HG02642 (cell line): ENCODE measurements around the gene PIK3CG.
A peak's percentile ranks its signal among the peaks of the same experiment; 100 is the strongest.
"Not testable (repeated sequence)": the region's sequence is repeated elsewhere in the genome, so short reads cannot be mapped to it uniquely, and the experiment has no call there.

ENCODE experiments used
- ATAC-seq: cut with Tn5 transposase; IDR thresholded peaks from one replicate; pipeline ENCODE4 v1.9.1; 2021; ENCODE audit warnings: mild to moderate bottlenecking; ENCODE audit not compliant: unreplicated experiment, poor library complexity

PIK3CG gene

DNA sequence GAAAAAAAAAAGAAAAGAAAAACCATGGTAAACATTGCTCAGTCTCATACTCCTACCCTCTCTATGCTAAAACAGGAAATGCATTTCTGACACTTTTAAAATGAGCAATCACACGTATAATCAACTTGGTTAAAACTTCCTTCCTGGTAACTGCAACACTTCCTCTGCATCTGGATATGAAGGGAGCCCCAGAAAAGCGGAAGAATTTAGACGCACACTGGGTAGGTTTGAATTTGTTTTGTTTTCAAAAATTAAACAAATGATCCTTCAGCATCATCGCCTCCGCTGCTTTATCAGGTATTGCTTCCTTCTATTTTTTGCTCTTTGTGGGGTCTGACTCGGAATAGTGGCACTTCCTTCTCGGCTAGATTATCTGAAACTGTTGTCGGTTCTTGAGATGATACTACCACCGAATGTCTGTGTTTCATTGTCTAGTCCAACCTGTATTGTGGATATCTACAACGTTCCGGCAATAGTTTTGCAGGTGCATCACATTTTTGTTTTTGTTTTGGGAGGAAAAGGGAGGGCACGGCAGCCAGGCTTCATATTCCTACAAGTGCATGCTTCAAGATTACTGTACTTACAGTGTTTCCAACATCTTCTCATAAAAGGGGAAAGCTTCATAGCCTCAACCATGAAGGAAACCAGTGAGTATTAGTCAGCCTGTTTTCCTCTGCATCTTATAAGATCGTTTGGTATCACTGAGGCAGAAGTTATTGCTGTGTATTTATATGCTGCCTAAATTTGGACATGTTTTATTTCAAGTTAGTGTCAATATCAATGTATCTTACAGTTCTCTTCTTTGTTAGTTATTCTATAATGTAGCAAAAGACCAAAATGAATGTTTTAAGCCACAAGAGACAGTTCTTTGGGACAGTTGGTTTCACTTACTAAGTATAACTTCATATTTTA lies at the start of gene PIK3CG:
PIK3CG (plus strand) TSS at position 153 of the 912 bp plus-strand sequence. CDS start 2,280 bp downstream, outside the sequence.
- ATAC-seq: peak; percentile 62

GRCh38 chr7:106817098-106817497 lies 48.0 kb upstream of the PIK3CG start:
- ATAC-seq: no peak

- no peak for ATAC-seq
Observed at GRCh38 chr7:106818736-106819135, 46.3 kb upstream of the PIK3CG start.

DNA sequence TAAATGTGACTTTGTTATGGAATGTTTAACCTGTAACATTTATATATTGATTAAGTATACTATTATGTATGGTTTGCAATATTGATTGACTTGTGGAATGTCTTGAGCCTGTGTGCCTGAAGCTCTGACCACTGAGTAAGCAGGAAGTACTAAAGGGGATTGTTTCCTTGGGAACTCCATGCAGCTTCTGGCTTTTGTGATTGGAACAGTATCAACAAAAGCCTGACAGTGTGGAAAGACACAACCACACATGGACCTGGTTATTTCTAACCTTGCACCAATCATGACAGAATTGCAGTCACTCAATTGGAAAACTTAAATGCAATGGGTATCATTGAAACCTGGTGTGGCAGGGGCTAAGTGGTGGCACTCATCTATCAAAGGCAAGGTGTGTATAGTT lies 45.5 kb upstream of the PIK3CG start:
- no peak for ATAC-seq

- no peak for ATAC-seq
Observed at GRCh38 chr7:106820321-106821217, 44.5 kb upstream of the PIK3CG start.

DNA sequence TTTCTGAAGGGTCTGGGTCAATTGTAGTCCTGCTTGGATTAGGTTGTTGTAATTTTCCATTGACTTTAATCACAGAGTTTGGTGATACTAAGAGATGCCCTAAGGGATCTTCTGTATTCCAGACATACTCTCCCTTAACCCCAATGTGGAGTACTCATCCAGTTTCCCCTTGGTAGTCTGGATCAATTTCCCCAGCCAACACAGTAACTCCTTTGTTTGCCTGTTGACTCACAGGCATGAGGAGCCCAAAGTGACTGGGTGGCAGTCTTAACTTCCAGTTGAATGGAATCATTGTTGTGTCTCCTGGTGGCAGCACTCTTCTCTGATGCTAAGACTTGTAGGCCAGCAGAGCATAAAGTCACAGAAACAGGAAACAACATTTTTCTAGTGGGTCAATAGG lies 41.5 kb upstream of the PIK3CG start:
- ATAC-seq: no peak

DNA sequence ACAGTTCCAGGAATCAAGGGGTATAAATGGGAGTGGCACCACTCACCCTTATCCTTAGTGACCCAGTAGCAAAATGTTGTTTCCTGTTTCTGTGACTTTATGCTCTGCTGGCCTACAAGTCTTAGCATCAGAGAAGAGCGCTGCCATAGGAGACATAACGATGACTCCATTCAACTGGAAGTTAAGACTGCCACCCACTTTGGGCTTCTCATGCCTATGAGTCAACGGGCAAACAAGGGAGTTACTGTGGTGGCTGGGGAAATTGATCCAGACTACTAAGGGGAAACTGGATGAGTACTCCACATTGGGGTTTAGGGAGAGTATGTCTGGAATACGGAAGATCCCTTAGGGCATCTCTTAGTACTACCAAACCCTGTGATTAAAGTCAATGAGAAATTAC lies 40.6 kb upstream of the PIK3CG start:
- ATAC-seq: no peak

- ATAC-seq: no peak
Observed at GRCh38 chr7:106827626-106828025, 37.5 kb upstream of the PIK3CG start.

DNA sequence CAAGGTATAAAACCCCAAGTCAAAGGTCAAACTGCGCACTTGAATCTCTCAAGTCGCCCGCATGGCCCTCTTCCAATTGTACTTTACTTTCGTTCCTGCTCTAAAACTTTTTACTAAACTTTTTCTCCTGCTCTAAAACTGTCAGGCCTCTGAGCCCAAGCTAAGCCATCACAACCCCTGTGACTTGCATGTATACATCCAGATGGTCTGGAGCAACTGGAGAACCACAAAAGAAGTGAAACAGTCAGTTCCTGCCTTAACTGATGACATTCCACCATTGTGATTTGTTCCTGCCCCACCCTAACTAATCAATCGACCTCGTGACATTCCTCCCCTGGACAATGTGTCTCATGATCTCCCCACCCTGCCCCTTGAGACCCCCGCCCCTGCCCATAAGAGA lies 35.6 kb upstream of the PIK3CG start:
- no peak for ATAC-seq

DNA sequence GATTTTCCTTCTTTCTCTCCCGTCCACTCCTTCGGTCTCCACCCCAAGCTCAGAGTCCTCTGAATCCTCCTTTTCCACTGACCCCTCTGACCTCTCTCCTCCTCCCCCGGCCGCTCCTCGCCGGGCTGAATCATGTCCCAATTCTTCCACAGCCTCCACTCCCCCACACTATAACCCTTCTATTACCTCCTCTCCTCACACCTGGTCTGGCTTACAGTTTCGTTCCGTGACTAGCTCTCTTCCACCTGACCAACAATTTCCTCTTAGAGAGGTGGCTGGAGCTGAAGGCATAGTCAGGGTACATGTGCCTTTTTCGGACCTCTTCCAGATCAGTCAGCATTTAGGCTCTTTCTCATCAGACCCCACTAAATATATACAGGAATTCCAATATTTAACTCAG lies 34.2 kb upstream of the PIK3CG start:
- ATAC-seq: not testable (repeated sequence)

DNA sequence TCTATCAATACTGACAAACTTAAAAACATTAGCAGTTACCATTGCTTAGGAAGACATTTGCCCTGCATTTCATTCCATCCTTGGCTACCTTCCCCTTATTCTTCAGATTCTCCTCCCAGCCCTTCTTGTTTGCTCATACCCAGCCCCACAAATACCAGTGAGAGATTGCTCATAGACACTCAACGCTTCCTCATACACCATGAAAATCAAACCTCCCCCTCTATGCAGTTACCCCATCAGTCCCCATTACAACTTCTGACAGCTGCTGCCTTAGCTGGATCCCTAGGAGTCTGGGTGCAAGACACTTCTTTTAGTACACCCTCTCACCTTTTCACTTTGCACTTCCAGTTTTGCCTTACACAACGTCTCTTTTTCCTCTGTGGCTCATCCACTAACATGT lies 28.3 kb upstream of the PIK3CG start:
- no peak for ATAC-seq

DNA sequence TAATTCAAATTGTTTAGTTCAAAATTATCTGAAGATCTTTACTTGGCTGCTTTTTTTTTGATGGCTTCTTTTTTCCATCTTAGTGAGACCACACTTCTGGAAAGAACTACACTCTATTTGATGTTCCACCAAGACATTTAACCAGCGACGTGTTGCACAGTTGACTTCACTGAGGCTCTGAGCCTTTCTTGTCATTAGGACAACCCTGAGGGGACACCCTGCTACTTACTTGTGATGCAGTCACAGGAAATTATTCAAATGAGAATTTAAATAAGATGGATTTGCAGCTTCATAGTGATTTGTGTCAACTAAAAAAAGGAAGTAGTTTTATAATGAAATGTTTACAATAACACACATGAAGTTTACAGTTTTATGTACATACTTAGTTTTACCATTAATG lies 25.6 kb upstream of the PIK3CG start:
- ATAC-seq: no peak

DNA sequence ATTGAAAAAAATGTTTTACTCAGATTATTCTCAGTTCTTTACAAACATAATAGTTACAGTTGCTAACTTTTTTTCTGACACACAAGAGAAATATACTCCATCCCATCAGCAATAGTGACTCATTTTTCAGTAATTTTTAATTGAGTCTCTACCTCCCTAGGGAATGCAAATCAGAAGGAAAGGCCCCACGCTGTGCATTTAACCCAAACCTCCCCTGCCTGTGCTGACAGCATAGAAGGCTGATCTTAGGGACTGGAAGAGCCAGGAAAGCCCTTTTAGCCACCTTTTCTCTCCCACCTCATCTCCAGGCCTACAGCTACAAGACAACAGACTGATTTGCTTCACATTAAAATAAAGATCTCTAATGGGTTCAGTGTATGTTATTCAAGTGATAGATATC lies 24.7 kb upstream of the PIK3CG start:
- no peak for ATAC-seq

DNA sequence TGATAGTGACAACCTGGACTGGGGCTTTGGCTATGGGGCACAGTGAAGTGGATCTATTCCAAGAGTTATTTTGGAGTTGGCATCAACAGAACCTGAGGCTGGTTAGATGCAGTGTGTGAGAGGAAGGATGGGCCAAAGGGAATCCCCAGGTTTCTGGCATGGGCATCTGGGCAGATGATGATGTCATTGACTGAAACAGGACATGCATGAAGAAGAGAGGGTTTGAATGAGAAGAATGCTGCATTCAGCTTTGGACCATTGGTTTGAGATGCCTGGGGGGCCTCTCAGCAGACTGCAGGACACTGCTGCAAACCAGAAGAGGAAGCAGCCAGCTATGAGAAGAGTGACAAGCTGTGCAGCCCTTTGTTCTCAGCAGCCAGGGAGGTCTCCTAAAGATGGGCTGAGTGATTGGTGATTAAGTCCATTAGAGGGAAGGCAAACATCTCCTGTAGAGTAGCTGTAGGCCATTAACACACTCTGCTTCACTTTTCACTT lies 23.1 kb upstream of the PIK3CG start:
- no peak for ATAC-seq

DNA sequence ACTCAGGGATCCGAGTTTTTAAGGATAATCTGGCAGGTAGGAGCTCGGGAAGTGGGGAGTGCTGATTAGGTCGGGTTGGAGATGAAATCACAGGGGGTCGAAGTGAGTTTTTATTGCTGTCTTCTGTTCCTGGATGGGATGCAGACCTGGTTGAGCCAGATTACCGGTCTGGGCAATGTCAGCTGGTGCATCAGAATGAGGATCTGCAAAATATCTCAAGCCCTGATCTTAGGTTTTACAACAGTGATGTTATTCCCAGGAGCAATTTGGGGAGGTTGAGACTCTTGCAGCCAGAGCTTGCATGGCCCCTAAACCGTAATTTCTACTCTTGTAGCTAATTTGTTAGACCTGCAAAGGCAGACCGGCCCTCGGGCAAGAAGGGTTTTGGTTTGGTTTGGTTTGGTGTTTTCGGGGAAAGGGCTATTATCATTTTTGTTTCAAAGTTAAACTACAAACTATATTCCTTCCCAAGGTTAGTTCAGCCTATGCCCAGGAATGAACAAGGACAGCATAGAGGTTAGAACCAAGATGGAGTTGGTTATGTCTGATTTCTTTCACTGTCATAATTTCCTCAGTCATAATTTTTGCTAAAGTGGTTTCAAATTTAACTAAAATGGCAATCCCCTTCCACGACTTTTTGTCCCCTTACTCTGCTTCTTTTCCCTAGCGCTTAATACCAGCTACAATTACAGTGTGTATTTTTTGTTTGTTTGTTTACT lies 20.6 kb upstream of the PIK3CG start:
- ATAC-seq: no peak

DNA sequence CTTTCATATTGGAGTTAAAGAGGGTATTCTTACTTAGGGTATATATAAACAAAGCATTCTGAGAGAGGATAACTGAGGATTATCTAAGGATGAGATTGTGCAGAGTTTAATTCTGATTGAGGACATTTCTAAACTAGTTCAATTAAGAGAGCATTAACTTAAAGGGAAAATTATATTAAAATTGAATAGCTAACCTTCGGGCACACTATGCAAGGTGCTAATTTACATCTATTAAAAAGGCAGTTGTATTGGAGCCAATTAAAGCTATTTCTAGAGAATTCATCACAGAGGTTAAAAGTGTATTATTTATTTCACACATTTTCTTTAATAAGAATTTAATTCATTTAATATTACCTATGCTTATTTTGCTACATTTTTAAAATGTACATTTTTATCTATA lies 17.0 kb upstream of the PIK3CG start:
- no peak for ATAC-seq

DNA sequence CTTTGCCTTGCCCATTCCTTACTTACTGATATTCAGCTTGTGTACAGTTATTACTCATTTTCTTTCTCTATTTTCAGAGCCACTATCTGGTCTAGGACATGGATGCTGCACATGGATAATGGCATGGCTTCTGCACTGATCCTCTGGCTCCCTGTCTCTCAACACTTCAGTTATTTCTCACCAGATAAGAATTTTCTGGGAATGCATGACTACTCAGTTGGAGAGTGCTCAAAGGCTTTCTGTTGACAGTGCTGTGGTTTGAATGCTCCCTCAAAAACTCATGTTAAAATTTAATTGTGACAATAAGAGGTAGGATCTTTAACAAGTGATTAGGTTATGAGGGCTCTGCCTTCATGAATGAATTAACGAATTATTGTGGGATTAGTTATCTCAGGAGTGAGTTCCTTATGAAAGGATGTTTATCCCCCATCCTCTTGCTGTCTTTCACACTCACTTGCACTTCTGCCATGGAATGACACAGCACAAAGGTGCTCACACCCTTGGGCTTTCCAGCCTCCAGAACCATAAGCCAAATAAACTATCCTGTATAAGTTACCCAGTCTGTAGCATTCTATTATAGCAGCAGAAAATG lies 16.1 kb upstream of the PIK3CG start:
- no peak for ATAC-seq

DNA sequence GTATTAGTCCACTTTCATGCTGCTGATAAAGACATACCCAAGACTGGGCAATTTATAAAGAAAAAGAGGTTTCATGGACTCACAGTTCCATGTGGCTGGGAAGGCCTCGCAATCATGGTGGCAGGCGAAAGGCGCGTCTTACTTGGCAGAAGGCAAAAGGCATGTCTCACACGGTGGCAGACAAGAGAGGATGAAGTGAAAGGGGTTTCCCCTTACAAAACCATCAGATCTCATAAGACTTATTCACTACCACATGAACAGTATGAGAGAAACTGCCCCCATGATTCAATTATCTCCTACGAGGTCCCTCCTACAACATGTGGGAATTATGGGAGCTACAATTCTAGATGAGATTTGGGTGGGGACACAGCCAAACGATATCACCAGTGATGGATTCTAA lies 13.4 kb upstream of the PIK3CG start:
- not testable (repeated sequence) for ATAC-seq

DNA sequence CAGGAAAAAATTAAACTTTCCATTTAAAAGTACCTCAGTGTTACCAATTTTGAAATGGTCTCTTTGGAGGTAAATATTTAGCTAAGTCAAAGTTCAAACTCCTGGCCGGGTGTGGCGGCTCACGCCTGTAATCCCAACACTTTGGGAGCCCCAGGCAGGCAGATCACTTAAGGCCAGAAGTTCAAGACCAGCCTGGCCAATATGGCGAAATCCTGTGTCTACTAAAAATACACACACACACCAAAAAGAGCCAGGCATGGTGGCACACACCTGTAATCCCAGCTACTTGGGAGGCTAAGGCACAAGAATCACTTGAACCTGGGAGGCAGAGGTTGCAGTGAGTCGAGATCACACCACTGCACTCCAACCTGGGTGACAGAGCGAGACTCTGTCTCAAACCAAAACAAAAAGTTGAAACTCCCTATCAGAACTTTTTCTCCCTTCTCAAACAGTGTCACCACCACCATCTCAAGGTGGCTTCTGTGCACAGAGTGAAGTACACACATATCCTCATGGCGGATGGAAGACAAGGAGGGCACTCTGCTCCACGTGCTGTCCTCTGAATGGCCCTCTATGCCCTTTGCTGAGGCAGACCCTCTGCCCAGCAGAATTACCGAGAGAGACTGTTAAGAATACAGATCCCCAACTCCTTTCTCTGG lies 11.7 kb upstream of the PIK3CG start:
- no peak for ATAC-seq
